Glutamatergic neuron (in vitro differentiated cells): ENCODE data around the gene SAMD1. TPM values are rescaled to one million over a fixed set of nuclear protein-coding genes. Genes with fewer than 3 reads are reported as not detected.

Experiments used
- DNase-seq: peaks from one replicate; pipeline ENCODE4 v3.0.0; 2022
- H3K27ac Mint-ChIP-seq: one replicate; pipeline ENCODE4 v1.8.0; 2020; ENCODE audit warnings: mild to moderate bottlenecking, mixed read lengths, inconsistent platforms; ENCODE audit not compliant: unreplicated experiment
- H3K27me3 Mint-ChIP-seq: one replicate; pipeline ENCODE4 v1.8.0; 2020; ENCODE audit warnings: mild to moderate bottlenecking, moderate library complexity, mixed read lengths, inconsistent platforms; ENCODE audit not compliant: unreplicated experiment
- H3K36me3 Mint-ChIP-seq: one replicate; pipeline ENCODE4 v1.8.0; 2020; ENCODE audit warnings: mild to moderate bottlenecking, mixed read lengths, inconsistent platforms; ENCODE audit not compliant: unreplicated experiment
- H3K4me1 Mint-ChIP-seq: one replicate; pipeline ENCODE4 v1.8.0; 2020; ENCODE audit warnings: mild to moderate bottlenecking, low read depth, mixed read lengths, inconsistent platforms; ENCODE audit not compliant: unreplicated experiment
- H3K4me3 Mint-ChIP-seq: one replicate; pipeline ENCODE4 v1.8.0; 2020; ENCODE audit warnings: mild to moderate bottlenecking, mixed read lengths, inconsistent platforms; ENCODE audit not compliant: unreplicated experiment
- H3K9me3 Mint-ChIP-seq: one replicate; pipeline ENCODE4 v1.8.0; 2020; ENCODE audit warnings: mild to moderate bottlenecking, moderate library complexity, mixed read lengths, inconsistent platforms; ENCODE audit not compliant: unreplicated experiment
- CTCF ChIP-seq: fragments of 200-600 bp; sonication (generic); IDR thresholded peaks from one replicate; pipeline ENCODE4 v1.5.0; 2021; ENCODE audit not compliant: partially characterized antibody, unreplicated experiment
- total RNA-seq: library from RNA; stranded (reverse); fragmentation: NEBNext Ultra II Directional; extraction: Animal tissue kit (Norgen Biotek cat#: 25700); gene quantifications from one replicate; pipeline ENCODE4 v1.2.1, GENCODE V29; 2021; ENCODE audit not compliant: unreplicated experiment

SAMD1 gene
- total RNA-seq, 1 donor from 2014 or later: 52.0 TPM

- no peak for TF ChIP-seq CTCF
- Mint-ChIP-seq H3K4me1 (peaks cover 21% of the 10 kb centered on the region), H3K36me3 (no peaks in the 10 kb centered on the region), H3K9me3 (peaks cover 5% of the 10 kb centered on the region), H3K27me3 (peaks cover 14% of the 10 kb centered on the region), H3K27ac (no peak overlapping the region), H3K4me3 (no peak overlapping the region)
- no peak for DNase-seq
Measured at GRCh38 chr19:14114439-14114838, 23.9 kb upstream of the SAMD1 start.

- Mint-ChIP-seq H3K4me3 (no peak overlapping the region), H3K4me1 (peaks cover 17% of the 10 kb centered on the region), H3K27ac (no peak overlapping the region), H3K27me3 (peaks cover 10% of the 10 kb centered on the region), H3K9me3 (peaks cover 5% of the 10 kb centered on the region), H3K36me3 (no peaks in the 10 kb centered on the region)
- TF ChIP-seq CTCF: no peak
- peak; percentile 31 for DNase-seq
Measured at GRCh38 chr19:14113762-14114414, 23.3 kb upstream of the SAMD1 start.

- H3K27ac Mint-ChIP-seq: peak overlapping the region; percentile 22
- DNase-seq: no peak
- no peak for TF ChIP-seq CTCF
- H3K4me1 Mint-ChIP-seq: peaks cover 17% of the 10 kb centered on the region
- peaks cover 4% of the 10 kb centered on the region for H3K9me3 Mint-ChIP-seq
- H3K27me3 Mint-ChIP-seq: peaks cover 6% of the 10 kb centered on the region
- no peaks in the 10 kb centered on the region for H3K36me3 Mint-ChIP-seq
- H3K4me3 Mint-ChIP-seq: no peak overlapping the region
Measured at GRCh38 chr19:14112809-14113385, 22.3 kb upstream of the SAMD1 start.

GRCh38 chr19:14112051-14112808 is 21.7 kb upstream of the SAMD1 start:
- H3K27me3 Mint-ChIP-seq: peaks cover 6% of the 10 kb centered on the region
- H3K4me1 Mint-ChIP-seq: peaks cover 18% of the 10 kb centered on the region
- TF ChIP-seq CTCF: no peak
- H3K9me3 Mint-ChIP-seq: peaks cover 4% of the 10 kb centered on the region
- H3K4me3 Mint-ChIP-seq: no peak overlapping the region
- no peak overlapping the region for H3K27ac Mint-ChIP-seq
- H3K36me3 Mint-ChIP-seq: no peaks in the 10 kb centered on the region
- DNase-seq: no peak

- H3K36me3 Mint-ChIP-seq: no peaks in the 10 kb centered on the region
- peaks cover 2% of the 10 kb centered on the region for H3K27me3 Mint-ChIP-seq
- H3K9me3 Mint-ChIP-seq: peaks cover 2% of the 10 kb centered on the region
Measured at GRCh38 chr19:14111486-14111885, 20.9 kb upstream of the SAMD1 start.

More at GRCh38 chr19:14111486-14111885, 20.9 kb upstream of the SAMD1 start:
- no peak for TF ChIP-seq CTCF
- H3K4me3 Mint-ChIP-seq: no peak overlapping the region
- H3K27ac Mint-ChIP-seq: no peak overlapping the region
- DNase-seq: no peak
- H3K4me1 Mint-ChIP-seq: peaks cover 16% of the 10 kb centered on the region
